Neural crest cell (in vitro differentiated cells): ENCODE data around the gene WWP2. TPM values are rescaled to one million over a fixed set of nuclear protein-coding genes. Genes with fewer than 3 reads are reported as not detected.

Experiments
- DNase-seq: peaks from one replicate; pipeline ENCODE4 v3.0.0; 2021; ENCODE audit warnings: low read depth, mixed read lengths, low spot score
- H3K27ac Mint-ChIP-seq: one replicate; pipeline ENCODE4 v1.8.0; 2021; ENCODE audit warnings: mild to moderate bottlenecking, mixed read lengths; ENCODE audit not compliant: unreplicated experiment
- H3K27me3 Mint-ChIP-seq: 2 replicates; pipeline ENCODE4 v1.8.0; 2021; ENCODE audit warnings: low read depth, mild to moderate bottlenecking, mixed read lengths
- H3K36me3 Mint-ChIP-seq: 2 replicates; pipeline ENCODE4 v1.8.0; 2021; ENCODE audit warnings: low read depth, mild to moderate bottlenecking, mixed read lengths
- H3K4me1 Mint-ChIP-seq: 2 replicates; pipeline ENCODE4 v1.8.0; 2021; ENCODE audit warnings: mixed read lengths
- H3K4me3 Mint-ChIP-seq: one replicate; pipeline ENCODE4 v1.8.0; 2021; ENCODE audit warnings: mild to moderate bottlenecking, mixed read lengths
- H3K9me3 Mint-ChIP-seq: 2 replicates; pipeline ENCODE4 v1.8.0; 2021; ENCODE audit warnings: mixed read lengths
- total RNA-seq: library from RNA; stranded (reverse); gene quantifications from 2 replicates; pipeline ENCODE4 v1.2.1, GENCODE V29; 2021
- TF ChIP-seq, protein P1 (sequence below): fragments of 200-600 bp; sonication (generic); conservative IDR thresholded peaks from 2 replicates; pipeline ENCODE4 v1.5.0; 2021; ENCODE audit warnings: antibody characterized with exemption, mild to moderate bottlenecking

WWP2 gene
- total RNA-seq, 1 donor from 2014 or later: 48.7 TPM

DNA sequence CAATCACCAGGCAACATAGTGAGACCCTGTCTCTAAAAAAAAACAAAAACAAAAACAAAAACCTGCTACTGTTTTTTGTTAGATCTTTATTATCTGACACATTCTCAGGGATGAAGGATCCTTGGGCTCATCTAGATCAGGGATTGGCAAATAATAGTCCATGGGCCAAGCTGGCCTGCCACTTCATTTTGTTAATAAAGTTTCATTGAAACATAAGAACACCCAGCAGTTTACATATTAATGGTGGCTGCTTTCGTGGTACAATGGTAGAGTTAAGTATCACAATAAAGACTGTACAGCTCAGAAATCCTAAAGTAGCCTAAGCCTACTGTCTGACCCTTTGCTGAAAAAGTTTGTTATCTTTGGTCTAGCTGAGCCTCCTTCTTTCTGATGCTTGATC is 156.1 kb downstream of the WWP2 start:
- no peak for DNase-seq
- Mint-ChIP-seq H3K27me3 (no peaks in the 10 kb centered on the region), H3K27ac (no peak overlapping the region), H3K9me3 (no peaks in the 10 kb centered on the region), H3K4me1 (peaks cover 11% of the 10 kb centered on the region), H3K4me3 (no peak overlapping the region), H3K36me3 (peaks cover 2% of the 10 kb centered on the region)
- TF ChIP-seq, protein P1, sequence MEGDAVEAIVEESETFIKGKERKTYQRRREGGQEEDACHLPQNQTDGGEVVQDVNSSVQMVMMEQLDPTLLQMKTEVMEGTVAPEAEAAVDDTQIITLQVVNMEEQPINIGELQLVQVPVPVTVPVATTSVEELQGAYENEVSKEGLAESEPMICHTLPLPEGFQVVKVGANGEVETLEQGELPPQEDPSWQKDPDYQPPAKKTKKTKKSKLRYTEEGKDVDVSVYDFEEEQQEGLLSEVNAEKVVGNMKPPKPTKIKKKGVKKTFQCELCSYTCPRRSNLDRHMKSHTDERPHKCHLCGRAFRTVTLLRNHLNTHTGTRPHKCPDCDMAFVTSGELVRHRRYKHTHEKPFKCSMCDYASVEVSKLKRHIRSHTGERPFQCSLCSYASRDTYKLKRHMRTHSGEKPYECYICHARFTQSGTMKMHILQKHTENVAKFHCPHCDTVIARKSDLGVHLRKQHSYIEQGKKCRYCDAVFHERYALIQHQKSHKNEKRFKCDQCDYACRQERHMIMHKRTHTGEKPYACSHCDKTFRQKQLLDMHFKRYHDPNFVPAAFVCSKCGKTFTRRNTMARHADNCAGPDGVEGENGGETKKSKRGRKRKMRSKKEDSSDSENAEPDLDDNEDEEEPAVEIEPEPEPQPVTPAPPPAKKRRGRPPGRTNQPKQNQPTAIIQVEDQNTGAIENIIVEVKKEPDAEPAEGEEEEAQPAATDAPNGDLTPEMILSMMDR: no peak

DNA sequence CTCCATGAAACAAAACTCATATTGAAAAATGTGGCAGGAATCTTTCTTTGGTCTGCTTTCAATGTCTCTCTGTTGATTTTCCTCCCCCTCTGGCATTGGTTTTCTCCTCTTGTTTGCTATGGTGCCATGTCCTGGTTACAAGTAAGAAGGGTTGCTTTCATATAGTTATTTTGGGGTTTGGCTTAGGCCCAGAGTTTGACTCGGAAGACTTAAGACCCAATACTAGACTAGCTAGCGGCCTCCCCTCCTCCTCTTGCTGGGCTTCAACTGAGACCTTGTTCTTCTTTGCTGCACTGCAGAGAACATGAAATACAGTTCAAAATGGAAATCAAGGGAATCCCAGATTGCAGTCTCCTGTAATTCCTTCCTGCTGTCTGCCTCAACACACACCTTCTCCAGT is 159.0 kb downstream of the WWP2 start:
- H3K27ac Mint-ChIP-seq: peak overlapping the region; percentile 2
- no peaks in the 10 kb centered on the region for H3K9me3 Mint-ChIP-seq
- H3K4me3 Mint-ChIP-seq: no peak overlapping the region
- no peak for DNase-seq
- H3K4me1 Mint-ChIP-seq: peaks cover 30% of the 10 kb centered on the region
- H3K27me3 Mint-ChIP-seq: no peaks in the 10 kb centered on the region
- H3K36me3 Mint-ChIP-seq: peaks cover 5% of the 10 kb centered on the region
- TF ChIP-seq, protein P1: no peak

DNA sequence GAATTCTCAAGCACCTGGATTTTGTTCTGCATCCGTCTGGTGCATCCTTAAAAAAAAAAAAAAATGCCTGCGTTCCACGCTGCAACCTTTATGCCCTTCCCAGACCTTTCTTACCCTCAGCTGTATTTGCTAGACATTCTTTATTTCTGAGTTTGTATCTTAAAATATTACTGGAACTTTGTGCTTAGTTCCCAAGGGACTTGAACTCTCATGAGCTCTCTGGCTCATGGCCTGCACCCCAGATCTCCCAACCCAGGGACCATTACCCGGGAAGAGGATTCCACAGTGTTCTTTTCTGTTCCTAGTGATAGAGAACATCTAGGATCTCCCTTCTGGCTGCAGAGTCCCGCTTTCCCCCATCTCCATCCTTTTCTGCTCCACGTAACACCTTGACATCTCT is 160.1 kb downstream of the WWP2 start:
- TF ChIP-seq, protein P1: no peak
- H3K27ac Mint-ChIP-seq: no peak overlapping the region
- peaks cover 7% of the 10 kb centered on the region for H3K36me3 Mint-ChIP-seq
- no peak overlapping the region for H3K4me3 Mint-ChIP-seq
- no peaks in the 10 kb centered on the region for H3K27me3 Mint-ChIP-seq
- H3K9me3 Mint-ChIP-seq: no peaks in the 10 kb centered on the region
- peaks cover 32% of the 10 kb centered on the region for H3K4me1 Mint-ChIP-seq
- DNase-seq: no peak

DNA sequence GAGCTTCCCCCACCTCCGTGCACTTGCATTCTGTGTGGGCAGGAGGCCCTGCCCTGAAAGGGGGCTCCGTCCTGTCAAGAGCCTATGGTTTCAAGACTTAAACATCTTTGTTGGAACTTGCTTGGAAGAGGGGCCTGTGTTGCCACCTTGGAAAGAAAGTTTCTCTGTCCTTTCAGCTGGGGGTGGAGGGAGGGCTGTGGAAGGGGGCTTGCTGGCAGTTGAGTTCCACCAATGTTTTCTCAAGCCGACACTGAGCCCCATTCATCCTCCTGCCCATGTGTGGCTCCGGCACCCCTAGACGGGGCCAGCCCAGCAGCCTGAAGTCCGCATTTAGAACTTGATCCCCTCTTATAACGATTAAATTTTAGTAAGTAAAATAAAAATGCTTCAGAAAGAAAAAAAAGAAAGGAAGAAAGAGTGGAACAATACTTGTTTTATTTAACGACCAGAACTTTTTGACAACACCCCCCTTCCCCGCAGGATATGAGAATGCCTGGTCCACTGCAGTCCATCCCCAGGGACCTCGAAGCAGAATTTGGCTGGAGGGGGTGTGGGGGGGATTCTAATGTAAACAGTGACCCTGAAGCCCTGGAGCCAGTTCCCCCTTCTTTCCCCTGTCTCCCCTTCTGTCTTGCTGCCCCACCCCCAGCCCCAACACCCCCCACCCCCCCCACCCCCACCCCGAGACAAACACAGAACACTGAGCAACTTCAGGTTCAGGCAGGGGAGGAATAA is 162.1 kb downstream of the WWP2 start:
- H3K4me1 Mint-ChIP-seq: peaks cover 26% of the 10 kb centered on the region
- no peaks in the 10 kb centered on the region for H3K27me3 Mint-ChIP-seq
- TF ChIP-seq, protein P1: no peak
- no peak for DNase-seq
- peak overlapping the region; percentile 64 for H3K4me3 Mint-ChIP-seq
- H3K9me3 Mint-ChIP-seq: no peaks in the 10 kb centered on the region
- peaks cover 7% of the 10 kb centered on the region for H3K36me3 Mint-ChIP-seq
- no peak overlapping the region for H3K27ac Mint-ChIP-seq

DNA sequence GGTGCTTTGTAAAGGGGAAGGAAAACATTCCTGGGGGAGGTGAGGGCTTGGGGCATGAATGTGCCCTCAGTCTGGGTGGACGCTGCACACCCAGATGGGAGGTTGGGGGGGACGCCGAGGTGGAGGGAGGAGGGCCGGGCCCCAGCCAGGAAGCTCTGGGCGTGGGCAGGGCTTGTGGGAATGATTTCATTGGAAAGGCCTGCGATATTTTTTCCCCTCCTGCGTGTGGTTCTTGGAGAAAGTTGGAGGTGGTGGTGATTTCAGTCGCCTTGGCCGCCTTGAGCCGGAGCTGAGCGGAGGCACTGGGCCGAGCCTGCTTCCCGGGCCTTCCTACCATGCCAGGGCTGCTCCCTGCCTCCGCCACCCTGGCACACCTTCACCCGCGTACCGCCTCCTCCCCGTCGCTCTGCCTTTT is 162.7 kb downstream of the WWP2 start:
- no peaks in the 10 kb centered on the region for H3K27me3 Mint-ChIP-seq
- no peak overlapping the region for H3K27ac Mint-ChIP-seq
- no peaks in the 10 kb centered on the region for H3K9me3 Mint-ChIP-seq
- no peak for DNase-seq
- peaks cover 7% of the 10 kb centered on the region for H3K36me3 Mint-ChIP-seq
- H3K4me3 Mint-ChIP-seq: no peak overlapping the region
- TF ChIP-seq, protein P1: no peak
- peaks cover 26% of the 10 kb centered on the region for H3K4me1 Mint-ChIP-seq
